Activated CD4-positive, alpha-beta T cell treated with anti-CD3 and anti-CD28 coated beads, Interleukin-2, amount 10 ng/mL, durations not matched to agents 24 days and 14 days (primary cell): ENCODE data around the gene MAP1S. TPM values are rescaled to one million over a fixed set of nuclear protein-coding genes. Genes with fewer than 3 reads are reported as not detected.

Experiments used
- DNase-seq: peaks from one replicate; pipeline ENCODE4 v3.0.0; 2022
- H3K27ac Mint-ChIP-seq: one replicate; pipeline ENCODE4 v1.8.0; 2022; ENCODE audit warnings: mild to moderate bottlenecking, mixed read lengths
- H3K27me3 Mint-ChIP-seq: one replicate; pipeline ENCODE4 v1.8.0; 2022; ENCODE audit warnings: mixed read lengths
- H3K36me3 Mint-ChIP-seq: one replicate; pipeline ENCODE4 v1.8.0; 2022; ENCODE audit warnings: low read depth, mild to moderate bottlenecking, mixed read lengths
- H3K4me1 Mint-ChIP-seq: one replicate; pipeline ENCODE4 v1.8.0; 2021; ENCODE audit warnings: mixed read lengths
- H3K4me3 Mint-ChIP-seq: one replicate; pipeline ENCODE4 v1.8.0; 2022; ENCODE audit warnings: mild to moderate bottlenecking, moderate library complexity, mixed read lengths
- H3K9me3 Mint-ChIP-seq: one replicate; pipeline ENCODE4 v1.8.0; 2021; ENCODE audit warnings: mixed read lengths
- intact Hi-C: fragments of 100-400 bp; cut with micrococcal nuclease; formaldehyde crosslinking; loops from one replicate; pipeline ENCODE4 v1.15.1; 2023
- total RNA-seq: library from RNA; stranded (reverse); gene quantifications from 2 replicates; pipeline ENCODE4 v1.2.3, GENCODE V29; 2022

The MAP1S gene
- total RNA-seq, 1 donor from 2014 or later: 70.3 TPM

DNA sequence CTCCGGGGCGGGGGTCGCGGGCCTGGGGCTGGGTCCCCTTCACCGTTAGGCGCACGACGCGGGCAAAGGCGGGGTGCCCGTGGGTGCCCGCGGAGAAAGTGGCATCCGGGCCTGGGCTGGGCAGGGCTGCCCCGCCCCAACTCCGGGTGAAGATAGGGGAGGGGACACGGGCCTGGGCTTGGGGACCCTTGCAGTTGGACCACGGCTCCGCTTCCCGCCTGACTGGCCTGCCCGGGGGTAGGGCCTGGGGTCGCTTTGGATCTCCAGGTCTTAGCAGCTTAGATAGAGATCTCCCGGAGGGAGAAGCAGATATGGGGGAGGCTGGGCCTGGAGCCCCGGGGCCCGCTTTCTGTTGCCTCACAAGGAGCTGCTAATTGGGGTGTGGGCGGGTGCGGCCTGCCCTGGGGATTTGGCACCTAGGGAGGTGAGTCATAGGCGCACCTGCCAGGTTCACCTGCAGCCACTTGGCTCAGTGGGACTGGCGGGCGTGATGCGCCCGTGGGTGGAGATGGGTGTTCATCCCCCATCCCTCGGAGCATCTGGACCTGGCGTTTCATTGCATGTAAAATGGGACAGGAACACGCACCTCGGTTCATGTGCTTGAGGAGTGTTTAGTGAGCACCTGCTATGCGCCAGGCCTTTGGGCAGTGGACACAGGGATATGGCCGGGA, 585 bp downstream of the MAP1S start:
- H3K27me3 Mint-ChIP-seq: no peaks in the 10 kb centered on the region
- peaks cover 23% of the 10 kb centered on the region for H3K36me3 Mint-ChIP-seq
- peak overlapping the region; percentile 85 for H3K27ac Mint-ChIP-seq
- intact Hi-C loops: loop anchor here (1.0 to 5.0 kb wide), 3 partner anchors 16 to 57 kb away; no protein-coding TSS in a partner anchor
- peaks cover 34% of the 10 kb centered on the region for H3K4me1 Mint-ChIP-seq
- H3K9me3 Mint-ChIP-seq: no peaks in the 10 kb centered on the region
- DNase-seq: peak; percentile 78
- peak overlapping the region; percentile 91 for H3K4me3 Mint-ChIP-seq

DNA sequence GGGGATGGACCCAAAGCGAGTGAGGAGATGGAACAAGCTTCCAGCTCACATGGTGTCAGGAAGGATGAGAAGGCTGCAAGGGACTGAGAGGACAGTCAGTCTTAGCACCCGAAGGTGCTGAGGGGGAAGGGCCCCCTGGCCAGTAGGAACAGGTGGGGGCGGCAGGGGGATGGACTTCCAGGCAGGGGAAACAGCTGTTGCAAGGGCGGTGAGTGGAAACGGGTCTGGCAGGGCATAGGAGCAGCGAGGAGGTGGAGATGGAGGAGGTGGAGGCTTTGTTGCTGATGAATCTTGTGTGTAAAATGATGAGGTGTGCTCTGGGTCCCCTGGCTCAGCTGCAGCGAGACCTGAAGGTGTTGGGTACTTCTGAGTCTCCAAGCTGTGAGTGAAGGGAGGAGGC, 1.2 kb downstream of the MAP1S start:
- Mint-ChIP-seq H3K27ac (peak overlapping the region; percentile 85), H3K36me3 (peaks cover 26% of the 10 kb centered on the region), H3K4me3 (peak overlapping the region; percentile 91), H3K27me3 (no peaks in the 10 kb centered on the region), H3K9me3 (no peaks in the 10 kb centered on the region), H3K4me1 (peaks cover 36% of the 10 kb centered on the region)
- intact Hi-C loops: loop anchor here (5.0 kb wide), 1 partner anchor 57 kb away; no protein-coding TSS in a partner anchor
- DNase-seq: peak; percentile 62

DNA sequence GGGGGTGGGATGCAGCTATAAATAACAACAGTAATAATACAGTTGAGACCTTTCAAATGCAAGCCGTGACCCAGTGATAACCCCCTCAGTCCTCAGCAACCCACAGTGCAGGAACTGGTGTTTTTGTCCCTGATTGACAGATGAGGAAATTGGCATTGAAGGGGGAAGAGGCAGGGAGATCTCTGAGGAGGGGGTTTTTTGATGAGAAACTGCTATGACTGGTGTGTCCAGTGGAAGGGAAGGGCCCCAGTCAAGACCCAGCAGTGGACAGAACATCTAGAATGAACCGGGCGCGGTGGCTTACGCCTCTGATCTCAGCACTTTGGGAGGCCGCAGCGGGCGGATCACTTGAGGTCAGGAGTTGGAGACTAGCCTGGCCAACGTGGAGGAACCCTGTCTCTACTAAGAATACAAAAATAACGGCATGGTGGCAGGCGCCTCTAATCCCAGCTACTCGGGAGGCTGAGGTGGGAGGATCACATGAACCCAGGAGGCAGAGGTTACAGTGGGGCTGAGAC, 1.9 kb downstream of the MAP1S start:
- Mint-ChIP-seq H3K4me1 (peaks cover 36% of the 10 kb centered on the region), H3K36me3 (peaks cover 29% of the 10 kb centered on the region), H3K9me3 (no peaks in the 10 kb centered on the region), H3K4me3 (peak overlapping the region; percentile 91), H3K27me3 (no peaks in the 10 kb centered on the region), H3K27ac (peak overlapping the region; percentile 21)
- DNase-seq: no peak
- intact Hi-C loops: loop anchor here (5.0 kb wide), 1 partner anchor 56 kb away; no protein-coding TSS in a partner anchor

DNA sequence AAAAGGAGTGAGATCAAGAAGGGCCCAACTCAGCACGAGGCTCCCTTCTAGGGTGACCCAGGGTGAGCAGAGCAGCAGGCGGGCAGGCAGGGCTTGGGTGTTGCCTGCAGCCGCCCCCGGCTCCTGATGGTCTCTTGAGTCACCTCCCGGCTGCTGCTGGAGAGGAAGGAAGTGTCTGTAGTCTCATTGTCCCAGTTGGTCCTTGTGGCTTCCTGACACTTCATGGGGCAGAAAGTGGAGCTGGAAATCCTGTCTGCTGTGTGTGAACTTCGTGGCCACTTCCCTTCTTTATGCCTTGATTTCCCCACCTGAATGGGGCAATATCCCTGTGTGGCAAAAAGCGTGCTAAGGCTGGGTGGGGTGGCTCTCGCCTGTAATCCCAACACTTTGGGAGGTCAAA, 2.5 kb downstream of the MAP1S start:
- Mint-ChIP-seq H3K36me3 (peaks cover 29% of the 10 kb centered on the region), H3K27ac (peak overlapping the region; percentile 21), H3K9me3 (no peaks in the 10 kb centered on the region), H3K4me3 (peak overlapping the region; percentile 91), H3K27me3 (no peaks in the 10 kb centered on the region), H3K4me1 (peaks cover 36% of the 10 kb centered on the region)
- peak; percentile 63 for DNase-seq
- intact Hi-C loops: loop anchor here (5.0 kb wide), 1 partner anchor 55 kb away; no protein-coding TSS in a partner anchor

- H3K9me3 Mint-ChIP-seq: no peaks in the 10 kb centered on the region
- intact Hi-C loops: loop anchor here (5.0 kb wide), 1 partner anchor 55 kb away; no protein-coding TSS in a partner anchor
- H3K36me3 Mint-ChIP-seq: peaks cover 29% of the 10 kb centered on the region
- H3K27me3 Mint-ChIP-seq: no peaks in the 10 kb centered on the region
- H3K4me3 Mint-ChIP-seq: no peak overlapping the region
- no peak for DNase-seq
- H3K4me1 Mint-ChIP-seq: peaks cover 33% of the 10 kb centered on the region
- no peak overlapping the region for H3K27ac Mint-ChIP-seq
Measured at GRCh38 chr19:17722655-17723240, 3.5 kb downstream of the MAP1S start.

GRCh38 chr19:17724655-17725054, 5.4 kb downstream of the MAP1S start:
- H3K36me3 Mint-ChIP-seq: peaks cover 35% of the 10 kb centered on the region
- no peak overlapping the region for H3K4me3 Mint-ChIP-seq
- no peak for DNase-seq
- peaks cover 26% of the 10 kb centered on the region for H3K4me1 Mint-ChIP-seq
- no peak overlapping the region for H3K27ac Mint-ChIP-seq
- intact Hi-C loops: loop anchor here (5.0 kb wide), 1 partner anchor 53 kb away; no protein-coding TSS in a partner anchor
- no peaks in the 10 kb centered on the region for H3K27me3 Mint-ChIP-seq
- no peaks in the 10 kb centered on the region for H3K9me3 Mint-ChIP-seq

GRCh38 chr19:17725422-17726078, 6.3 kb downstream of the MAP1S start:
- intact Hi-C loops: no loop called here
- peak; percentile 68 for DNase-seq
- no peaks in the 10 kb centered on the region for H3K27me3 Mint-ChIP-seq
- H3K4me3 Mint-ChIP-seq: no peak overlapping the region
- peaks cover 23% of the 10 kb centered on the region for H3K4me1 Mint-ChIP-seq
- no peaks in the 10 kb centered on the region for H3K9me3 Mint-ChIP-seq
- no peak overlapping the region for H3K27ac Mint-ChIP-seq
- peaks cover 39% of the 10 kb centered on the region for H3K36me3 Mint-ChIP-seq

- intact Hi-C loops: no loop called here
- Mint-ChIP-seq H3K27me3 (no peaks in the 10 kb centered on the region), H3K27ac (no peak overlapping the region), H3K36me3 (peaks cover 42% of the 10 kb centered on the region), H3K4me1 (peaks cover 20% of the 10 kb centered on the region), H3K9me3 (no peaks in the 10 kb centered on the region), H3K4me3 (no peak overlapping the region)
- no peak for DNase-seq
Measured at GRCh38 chr19:17726136-17726741, 7.0 kb downstream of the MAP1S start.

- Mint-ChIP-seq H3K9me3 (no peaks in the 10 kb centered on the region), H3K4me3 (no peak overlapping the region), H3K4me1 (peaks cover 14% of the 10 kb centered on the region), H3K27me3 (no peaks in the 10 kb centered on the region), H3K27ac (no peak overlapping the region), H3K36me3 (peaks cover 45% of the 10 kb centered on the region)
- intact Hi-C loops: no loop called here
- DNase-seq: no peak
Measured at GRCh38 chr19:17726964-17727773, 7.9 kb downstream of the MAP1S start.

- H3K4me1 Mint-ChIP-seq: peaks cover 12% of the 10 kb centered on the region
- H3K36me3 Mint-ChIP-seq: peaks cover 43% of the 10 kb centered on the region
- no peak for DNase-seq
- intact Hi-C loops: no loop called here
- H3K27me3 Mint-ChIP-seq: no peaks in the 10 kb centered on the region
- H3K9me3 Mint-ChIP-seq: no peaks in the 10 kb centered on the region
- H3K4me3 Mint-ChIP-seq: no peak overlapping the region
- H3K27ac Mint-ChIP-seq: no peak overlapping the region
Measured at GRCh38 chr19:17727843-17728242, 8.6 kb downstream of the MAP1S start.

DNA sequence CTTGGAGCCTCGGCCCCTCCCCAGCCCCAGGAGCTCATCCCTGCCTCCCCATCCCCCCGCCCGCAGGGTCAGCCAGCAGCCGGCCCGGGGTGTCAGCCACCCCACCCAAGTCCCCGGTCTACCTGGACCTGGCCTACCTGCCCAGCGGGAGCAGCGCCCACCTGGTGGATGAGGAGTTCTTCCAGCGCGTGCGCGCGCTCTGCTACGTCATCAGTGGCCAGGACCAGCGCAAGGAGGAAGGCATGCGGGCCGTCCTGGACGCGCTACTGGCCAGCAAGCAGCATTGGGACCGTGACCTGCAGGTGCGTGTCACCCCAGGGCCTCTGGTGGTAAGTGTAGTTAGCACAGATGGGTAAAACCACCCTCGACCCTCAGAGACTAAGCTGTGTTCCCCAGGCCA, 13.8 kb downstream of the MAP1S start:
- Mint-ChIP-seq H3K36me3 (peaks cover 53% of the 10 kb centered on the region), H3K4me1 (peaks cover 12% of the 10 kb centered on the region), H3K27ac (no peak overlapping the region), H3K27me3 (no peaks in the 10 kb centered on the region), H3K9me3 (no peaks in the 10 kb centered on the region), H3K4me3 (no peak overlapping the region)
- intact Hi-C loops: no loop called here
- no peak for DNase-seq

GRCh38 chr19:17734146-17734545, 14.9 kb downstream of the MAP1S start:
- Mint-ChIP-seq H3K9me3 (no peaks in the 10 kb centered on the region), H3K4me3 (no peak overlapping the region), H3K27ac (no peak overlapping the region), H3K27me3 (no peaks in the 10 kb centered on the region), H3K4me1 (peaks cover 14% of the 10 kb centered on the region), H3K36me3 (peaks cover 49% of the 10 kb centered on the region)
- DNase-seq: no peak
- intact Hi-C loops: no loop called here

DNA sequence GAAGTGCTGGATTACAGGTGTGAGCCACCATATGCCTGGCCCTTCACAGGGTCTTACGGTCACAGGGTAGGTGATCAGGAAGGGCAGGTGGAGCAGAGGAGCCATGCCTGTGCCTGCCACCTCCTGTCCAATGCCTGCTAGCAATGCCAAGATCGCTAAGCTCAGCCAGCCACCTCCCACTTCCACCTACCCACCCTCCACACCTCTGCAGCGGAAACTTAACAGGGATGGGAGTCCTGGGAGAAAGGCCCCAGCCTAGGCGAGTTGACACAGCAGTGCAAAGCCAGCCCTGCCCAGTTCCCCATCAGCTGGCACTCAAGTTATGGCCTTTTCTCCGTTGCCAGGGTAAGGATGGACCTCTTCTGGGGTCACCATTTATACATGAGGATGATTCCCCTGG, 16.1 kb downstream of the MAP1S start:
- intact Hi-C loops: no loop called here
- H3K27me3 Mint-ChIP-seq: no peaks in the 10 kb centered on the region
- H3K9me3 Mint-ChIP-seq: no peaks in the 10 kb centered on the region
- H3K36me3 Mint-ChIP-seq: peaks cover 42% of the 10 kb centered on the region
- H3K27ac Mint-ChIP-seq: no peak overlapping the region
- H3K4me3 Mint-ChIP-seq: no peak overlapping the region
- H3K4me1 Mint-ChIP-seq: peaks cover 13% of the 10 kb centered on the region
- no peak for DNase-seq
